GM13977 (cell line): ENCODE measurements around the gene SAMD1.

Experiments used
- DNase-seq: peaks from one replicate; pipeline ENCODE4 v3.0.0; 2012; ENCODE audit warnings: low spot score
- in situ Hi-C: fragments of 300-500 bp; cut with MboI; formaldehyde crosslinking; loops from one replicate; pipeline ENCODE4 v1.12.0; 2022; ENCODE audit warnings: low sequenced_read_pairs, low pct_unique_long_range_greater_than_20kb, mixed read lengths, inconsistent platforms; ENCODE audit not compliant: unreplicated experiment
- TF ChIP-seq, protein P1 (sequence below): IDR thresholded peaks from 2 replicates; pipeline ENCODE4 v1.5.1; 2012; ENCODE audit warnings: mild to moderate bottlenecking, control low read depth; ENCODE audit not compliant: insufficient read depth; ENCODE audit errors: extremely low read depth, missing control alignments

SAMD1 gene

GRCh38 chr19:14058182-14059092 is 32.1 kb downstream of the SAMD1 start:
- in situ Hi-C loops, result loop anchor here (25.0 kb wide), 1 partner anchor 471 kb away; no protein-coding TSS in a partner anchor
- TF ChIP-seq, protein P1, sequence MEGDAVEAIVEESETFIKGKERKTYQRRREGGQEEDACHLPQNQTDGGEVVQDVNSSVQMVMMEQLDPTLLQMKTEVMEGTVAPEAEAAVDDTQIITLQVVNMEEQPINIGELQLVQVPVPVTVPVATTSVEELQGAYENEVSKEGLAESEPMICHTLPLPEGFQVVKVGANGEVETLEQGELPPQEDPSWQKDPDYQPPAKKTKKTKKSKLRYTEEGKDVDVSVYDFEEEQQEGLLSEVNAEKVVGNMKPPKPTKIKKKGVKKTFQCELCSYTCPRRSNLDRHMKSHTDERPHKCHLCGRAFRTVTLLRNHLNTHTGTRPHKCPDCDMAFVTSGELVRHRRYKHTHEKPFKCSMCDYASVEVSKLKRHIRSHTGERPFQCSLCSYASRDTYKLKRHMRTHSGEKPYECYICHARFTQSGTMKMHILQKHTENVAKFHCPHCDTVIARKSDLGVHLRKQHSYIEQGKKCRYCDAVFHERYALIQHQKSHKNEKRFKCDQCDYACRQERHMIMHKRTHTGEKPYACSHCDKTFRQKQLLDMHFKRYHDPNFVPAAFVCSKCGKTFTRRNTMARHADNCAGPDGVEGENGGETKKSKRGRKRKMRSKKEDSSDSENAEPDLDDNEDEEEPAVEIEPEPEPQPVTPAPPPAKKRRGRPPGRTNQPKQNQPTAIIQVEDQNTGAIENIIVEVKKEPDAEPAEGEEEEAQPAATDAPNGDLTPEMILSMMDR, result no peak
- DNase-seq, result no peak

DNA sequence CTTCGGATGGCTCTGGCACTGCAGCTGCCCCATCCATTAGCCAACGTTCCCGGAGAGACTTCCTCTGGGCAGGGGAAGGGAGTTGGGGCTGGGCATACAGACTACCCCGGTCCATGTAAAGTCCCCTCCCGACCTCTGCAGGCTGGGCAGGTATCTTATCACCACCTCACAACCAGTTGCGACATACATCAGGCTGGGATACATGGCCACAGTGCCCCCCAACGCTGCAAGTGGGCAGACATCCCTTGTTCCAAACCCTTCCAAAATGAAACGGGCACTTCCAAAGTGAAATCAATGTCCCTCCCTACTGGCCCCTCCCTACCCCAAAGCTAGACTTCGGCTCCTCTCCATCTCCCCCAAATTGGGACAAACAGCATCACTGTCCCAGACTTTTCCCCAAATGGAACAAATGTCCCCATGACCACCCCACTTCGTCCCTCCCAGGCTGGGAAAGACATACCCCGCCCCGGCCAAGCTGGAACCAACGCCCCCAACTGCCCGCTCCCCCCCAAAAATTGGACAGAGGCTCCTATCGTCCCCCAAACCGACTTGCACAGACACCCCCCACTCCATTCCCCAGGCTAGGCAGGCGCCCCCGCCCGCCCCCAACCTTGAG is 33.7 kb downstream of the SAMD1 start:
- TF ChIP-seq, protein P1, result no peak
- in situ Hi-C loops, result loop anchor here (25.0 kb wide), 1 partner anchor 470 kb away; no protein-coding TSS in a partner anchor

DNA sequence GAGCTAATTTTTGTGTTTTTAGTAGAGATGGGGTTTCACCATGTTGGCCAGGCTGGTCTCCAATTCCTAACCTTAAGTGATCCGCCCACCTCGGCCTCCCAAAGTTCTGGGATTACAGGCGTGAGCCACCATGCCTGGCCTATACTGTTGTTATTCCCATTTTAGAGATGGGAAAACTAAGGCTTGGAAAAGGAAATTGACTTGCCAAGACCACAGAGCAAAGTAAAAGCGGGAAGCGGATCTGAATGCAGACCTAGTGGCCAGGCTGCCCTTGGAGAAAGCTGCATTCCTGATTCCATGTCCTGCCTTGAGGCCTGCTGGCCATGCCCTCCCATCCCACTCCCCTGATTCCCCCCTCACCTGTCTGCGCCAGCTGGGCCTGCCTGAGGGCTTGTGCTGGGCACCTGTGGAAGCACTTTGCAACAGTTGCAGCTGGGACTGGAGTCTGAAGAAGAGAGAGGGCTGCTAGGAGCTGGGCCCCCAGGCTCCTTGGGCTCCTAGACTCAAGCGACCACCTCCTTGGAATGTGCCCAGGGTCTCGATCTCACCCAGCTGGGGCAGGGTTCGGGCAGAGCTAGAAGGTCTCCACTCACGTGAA is 34.4 kb downstream of the SAMD1 start:
- in situ Hi-C loops, result loop anchor here (25.0 kb wide), 1 partner anchor 469 kb away; no protein-coding TSS in a partner anchor
- no peak for DNase-seq
- TF ChIP-seq, protein P1, result no peak

More for the DNA sequence above, 33.7 kb downstream of the SAMD1 start:
- DNase-seq, result no peak

- TF ChIP-seq, protein P1, result no peak
- no peak for DNase-seq
- in situ Hi-C loops, result loop anchor here (25.0 kb wide), 1 partner anchor 468 kb away; no protein-coding TSS in a partner anchor
Measured at GRCh38 chr19:14055396-14055795, 35.2 kb downstream of the SAMD1 start.

DNA sequence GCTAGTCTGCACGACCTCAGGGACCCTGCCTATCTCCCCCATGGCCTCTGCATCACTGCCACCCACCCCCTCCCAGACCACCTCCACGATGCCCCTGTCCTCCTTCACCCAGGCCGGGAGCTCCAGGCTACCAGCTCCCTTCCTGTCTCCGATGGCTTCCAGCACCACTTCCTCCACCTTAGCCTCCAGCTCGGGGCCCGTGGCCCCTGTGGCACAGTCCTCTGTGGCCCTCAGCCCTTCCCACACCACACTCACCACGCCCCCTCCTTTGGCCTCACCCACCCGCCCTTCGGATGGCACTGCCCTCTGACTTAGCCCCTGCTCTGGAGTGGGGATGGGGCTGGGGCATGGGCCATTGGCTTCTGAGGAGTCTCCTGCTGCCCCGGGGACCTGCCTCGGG is 35.8 kb downstream of the SAMD1 start:
- in situ Hi-C loops, result loop anchor here (25.0 kb wide), 1 partner anchor 467 kb away; no protein-coding TSS in a partner anchor
- TF ChIP-seq, protein P1, result no peak
- no peak for DNase-seq

- DNase-seq, result no peak
- in situ Hi-C loops, result loop anchor here (25.0 kb wide), 1 partner anchor 467 kb away; no protein-coding TSS in a partner anchor
- TF ChIP-seq, protein P1, result no peak
Measured at GRCh38 chr19:14054099-14054498, 36.5 kb downstream of the SAMD1 start.
